HEK293 (cell line): ENCODE measurements around the gene GHITM.

Source experiments
- ZBTB8A ChIP-seq: fragments of 450-650 bp; formaldehyde crosslinking; IDR thresholded peaks from 2 replicates; pipeline ENCODE4 v1.5.1; 2016; ENCODE audit warnings: missing biosample characterization, missing genetic modification characterization
- ZNF274 ChIP-seq, 2 experiments: fragments of 200-500 bp in 1 of 2; fragments of 450-650 bp in 1 of 2; sonication (Bioruptor generic) in 1 of 2; formaldehyde crosslinking in 1 of 2; IDR thresholded peaks; 2 replicates each; pipeline versions ENCODE4 v1.5.1 to v1.6.1; 2014 to 2016; ENCODE audit warnings: borderline replicate concordance in 1 of 2, inconsistent platforms in 1 of 2, low read length in 1 of 2, missing biosample characterization in 1 of 2, missing genetic modification characterization in 1 of 2
- ZNF670 ChIP-seq: fragments of 450-650 bp; formaldehyde crosslinking; IDR thresholded peaks from 2 replicates; pipeline ENCODE4 v1.5.1; 2016; ENCODE audit warnings: missing biosample characterization, missing genetic modification characterization, low read depth
- TF ChIP-seq, protein P1 (sequence below): fragments of 450-650 bp; formaldehyde crosslinking; IDR thresholded peaks from 2 replicates; pipeline ENCODE4 v1.5.1; 2016; ENCODE audit warnings: missing biosample characterization, missing genetic modification characterization
- TF ChIP-seq, protein P2 (sequence below): fragments of 450-650 bp; formaldehyde crosslinking; optimal IDR thresholded peaks from 2 replicates; pipeline ENCODE3; 2016; ENCODE audit warnings: missing biosample characterization, mild to moderate bottlenecking, missing genetic modification characterization

DNA sequence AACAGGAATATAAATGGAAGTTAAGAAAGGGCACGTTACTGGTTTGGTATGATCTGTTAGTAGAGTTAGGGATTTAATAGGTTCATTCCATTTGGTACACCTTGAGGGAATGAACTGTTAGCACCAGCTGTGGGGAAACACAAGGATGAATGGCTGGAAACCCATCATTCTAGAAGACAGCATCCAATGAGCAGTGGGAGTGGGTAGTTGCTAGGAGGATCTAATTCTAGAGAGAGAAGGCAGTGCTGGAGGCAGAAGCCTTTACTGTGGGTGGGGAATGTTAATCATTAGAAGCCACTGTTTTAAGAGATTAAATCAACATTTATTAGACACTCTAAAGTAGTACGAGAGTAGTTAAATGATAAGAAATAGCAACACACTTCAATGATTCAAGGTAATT lies 18.8 kb downstream of the GHITM start:
- TF ChIP-seq, protein P1, sequence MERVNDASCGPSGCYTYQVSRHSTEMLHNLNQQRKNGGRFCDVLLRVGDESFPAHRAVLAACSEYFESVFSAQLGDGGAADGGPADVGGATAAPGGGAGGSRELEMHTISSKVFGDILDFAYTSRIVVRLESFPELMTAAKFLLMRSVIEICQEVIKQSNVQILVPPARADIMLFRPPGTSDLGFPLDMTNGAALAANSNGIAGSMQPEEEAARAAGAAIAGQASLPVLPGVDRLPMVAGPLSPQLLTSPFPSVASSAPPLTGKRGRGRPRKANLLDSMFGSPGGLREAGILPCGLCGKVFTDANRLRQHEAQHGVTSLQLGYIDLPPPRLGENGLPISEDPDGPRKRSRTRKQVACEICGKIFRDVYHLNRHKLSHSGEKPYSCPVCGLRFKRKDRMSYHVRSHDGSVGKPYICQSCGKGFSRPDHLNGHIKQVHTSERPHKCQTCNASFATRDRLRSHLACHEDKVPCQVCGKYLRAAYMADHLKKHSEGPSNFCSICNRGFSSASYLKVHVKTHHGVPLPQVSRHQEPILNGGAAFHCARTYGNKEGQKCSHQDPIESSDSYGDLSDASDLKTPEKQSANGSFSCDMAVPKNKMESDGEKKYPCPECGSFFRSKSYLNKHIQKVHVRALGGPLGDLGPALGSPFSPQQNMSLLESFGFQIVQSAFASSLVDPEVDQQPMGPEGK: no peak
- TF ChIP-seq ZNF670 (tag by site-specific recombination) (no peak), ZBTB8A (no peak), ZNF274 (IDR thresholded peaks at IDR 0.05; ENCODE audit: low read length) (no peak), ZNF274 (tag by site-specific recombination; IDR thresholded peaks at IDR 0.05; ENCODE audit: borderline replicate concordance) (no peak)
- TF ChIP-seq, protein P2, sequence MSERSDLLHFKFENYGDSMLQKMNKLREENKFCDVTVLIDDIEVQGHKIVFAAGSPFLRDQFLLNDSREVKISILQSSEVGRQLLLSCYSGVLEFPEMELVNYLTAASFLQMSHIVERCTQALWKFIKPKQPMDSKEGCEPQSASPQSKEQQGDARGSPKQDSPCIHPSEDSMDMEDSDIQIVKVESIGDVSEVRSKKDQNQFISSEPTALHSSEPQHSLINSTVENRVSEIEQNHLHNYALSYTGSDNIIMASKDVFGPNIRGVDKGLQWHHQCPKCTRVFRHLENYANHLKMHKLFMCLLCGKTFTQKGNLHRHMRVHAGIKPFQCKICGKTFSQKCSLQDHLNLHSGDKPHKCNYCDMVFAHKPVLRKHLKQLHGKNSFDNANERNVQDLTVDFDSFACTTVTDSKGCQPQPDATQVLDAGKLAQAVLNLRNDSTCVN (tag by site-specific recombination): no peak
